H1 (cell line): ENCODE results near the gene RNASEH2A. TPM values are rescaled to one million over a fixed set of nuclear protein-coding genes. Genes with fewer than 3 reads are reported as not detected.

Experiments used
- BACH1 ChIP-seq: IDR thresholded peaks from 2 replicates; pipeline ENCODE4 v1.6.1; 2012; ENCODE audit warnings: low read length, improper control_type of control experiment
- BRCA1 ChIP-seq: IDR thresholded peaks from 2 replicates; pipeline ENCODE4 v1.6.1; 2012; ENCODE audit warnings: low read depth, low read length, improper control_type of control experiment
- CEBPB ChIP-seq: IDR thresholded peaks from 2 replicates; pipeline ENCODE4 v1.6.1; 2012; ENCODE audit warnings: low read depth, low read length
- CREB1 ChIP-seq: IDR thresholded peaks from 2 replicates; pipeline ENCODE4 v1.6.1; 2012; ENCODE audit warnings: inconsistent platforms
- EP300 ChIP-seq, 2 experiments: IDR thresholded peaks; 1 replicate in 1 of 2; 2 replicates in 1 of 2; pipeline ENCODE4 v1.6.1; 2011 to 2012; ENCODE audit warnings: low read depth in 2 of 2, low read length in 2 of 2, mild to moderate bottlenecking in 2 of 2, borderline replicate concordance in 1 of 2, inconsistent platforms in 1 of 2, moderate library complexity in 1 of 2
- EZH2 ChIP-seq: fragments of 200-600 bp; sonication (generic); IDR thresholded peaks from 2 replicates; pipeline ENCODE4 v1.7.1; 2012; ENCODE audit warnings: low read depth, mild to moderate bottlenecking, moderate library complexity, low read length, inconsistent platforms; ENCODE audit not compliant: severe bottlenecking
- JUN ChIP-seq: IDR thresholded peaks from 2 replicates; pipeline ENCODE4 v1.6.1; 2011; ENCODE audit warnings: low read depth, mild to moderate bottlenecking, improper control_type of control experiment, low read length
- RBBP5 ChIP-seq: IDR thresholded peaks from 2 replicates; pipeline ENCODE4 v1.7.1; 2012; ENCODE audit warnings: low read depth, mild to moderate bottlenecking, inconsistent platforms, low read length, moderate library complexity, borderline replicate concordance
- RFX5 ChIP-seq: IDR thresholded peaks from 2 replicates; pipeline ENCODE4 v1.6.1; 2011; ENCODE audit warnings: low read depth, low read length, improper control_type of control experiment, borderline replicate concordance
- RXRA ChIP-seq: IDR thresholded peaks from 2 replicates; pipeline ENCODE4 v1.6.1; 2011; ENCODE audit warnings: low read depth, mild to moderate bottlenecking, low read length, moderate library complexity; ENCODE audit not compliant: insufficient read depth
- SAP30 ChIP-seq: fragments of 300-600 bp; sonication (generic); IDR thresholded peaks from 2 replicates; pipeline ENCODE4 v1.7.1; 2012; ENCODE audit warnings: low read length, moderate library complexity, mild to moderate bottlenecking, inconsistent platforms; ENCODE audit not compliant: insufficient read depth, insufficient replicate concordance
- SIN3A ChIP-seq, 2 experiments: IDR thresholded peaks in 1 of 2; conservative IDR thresholded peaks in 1 of 2; 2 replicates each; pipeline ENCODE4 v1.6.1; 2011 to 2012; ENCODE audit warnings: low read length in 2 of 2, improper control_type of control experiment in 1 of 2, low read depth in 1 of 2, mild to moderate bottlenecking in 1 of 2
- SP4 ChIP-seq: IDR thresholded peaks from 2 replicates; pipeline ENCODE4 v1.6.1; 2012; ENCODE audit warnings: low read length, inconsistent platforms
- SUZ12 ChIP-seq: fragments of 200-600 bp; sonication (generic); IDR thresholded peaks from 2 replicates; pipeline ENCODE4 v1.6.1; 2012; ENCODE audit warnings: mild to moderate bottlenecking, inconsistent platforms, low read length, moderate library complexity, mixed read lengths
- TBP ChIP-seq: IDR thresholded peaks from 2 replicates; pipeline ENCODE4 v1.6.1; 2011; ENCODE audit warnings: low read depth, low read length, improper control_type of control experiment
- TCF12 ChIP-seq: IDR thresholded peaks from 2 replicates; pipeline ENCODE4 v1.6.1; 2011; ENCODE audit warnings: low read depth, mild to moderate bottlenecking, low read length
- TEAD4 ChIP-seq: IDR thresholded peaks from 2 replicates; pipeline ENCODE4 v1.6.1; 2012; ENCODE audit warnings: low read depth, low read length, inconsistent platforms, mixed read lengths
- YY1 ChIP-seq: IDR thresholded peaks from 2 replicates; pipeline ENCODE4 v1.6.1; 2011; ENCODE audit warnings: low read depth, mild to moderate bottlenecking, low read length
- polyA plus RNA-seq, 7 experiments: library from polyadenylated mRNA; depleted of rRNA in 3 of 7; stranded (reverse) in 5 of 7; unstranded in 2 of 7; fragments of >200 nt in 5 of 7; fragments of 200-250 nt in 2 of 7; gene quantifications; 1 replicate in 5 of 7; 2 replicates in 1 of 7; 4 replicates in 1 of 7; pipeline versions ENCODE4 v1.2.1 to v1.2.3, GENCODE V29; 2011 to 2013; ENCODE audit warnings: missing spikeins in 2 of 7, mixed read lengths in 2 of 7
- total RNA-seq: library from RNA; stranded (reverse); fragmentation: NEBNext Ultra II Directional; extraction: Animal tissue kit (Norgen Biotek cat#: 25700); gene quantifications from 2 replicates; pipeline ENCODE4 v1.2.1, GENCODE V29; 2021
- TF ChIP-seq, protein P1 (sequence below): IDR thresholded peaks from 2 replicates; pipeline ENCODE4 v1.6.1; 2012; ENCODE audit warnings: inconsistent platforms
- TF ChIP-seq, protein P2 (sequence below), 3 experiments: IDR thresholded peaks; 1 replicate in 2 of 3; 2 replicates in 1 of 3; pipeline versions ENCODE4 v1.5.1 to v1.6.1; 2011; ENCODE audit warnings: low read length in 3 of 3, mild to moderate bottlenecking in 3 of 3, inconsistent platforms in 2 of 3, low read depth in 1 of 3, moderate library complexity in 1 of 3; ENCODE audit not compliant: insufficient read depth in 1 of 3; ENCODE audit errors: control extremely low read depth in 1 of 3

The RNASEH2A gene
- total and polyA plus RNA-seq, 2 of the 8 experiments (the other 6 are each of a cell fraction or from before 2014, with no cell fraction given): 67.5 to 120 TPM

DNA sequence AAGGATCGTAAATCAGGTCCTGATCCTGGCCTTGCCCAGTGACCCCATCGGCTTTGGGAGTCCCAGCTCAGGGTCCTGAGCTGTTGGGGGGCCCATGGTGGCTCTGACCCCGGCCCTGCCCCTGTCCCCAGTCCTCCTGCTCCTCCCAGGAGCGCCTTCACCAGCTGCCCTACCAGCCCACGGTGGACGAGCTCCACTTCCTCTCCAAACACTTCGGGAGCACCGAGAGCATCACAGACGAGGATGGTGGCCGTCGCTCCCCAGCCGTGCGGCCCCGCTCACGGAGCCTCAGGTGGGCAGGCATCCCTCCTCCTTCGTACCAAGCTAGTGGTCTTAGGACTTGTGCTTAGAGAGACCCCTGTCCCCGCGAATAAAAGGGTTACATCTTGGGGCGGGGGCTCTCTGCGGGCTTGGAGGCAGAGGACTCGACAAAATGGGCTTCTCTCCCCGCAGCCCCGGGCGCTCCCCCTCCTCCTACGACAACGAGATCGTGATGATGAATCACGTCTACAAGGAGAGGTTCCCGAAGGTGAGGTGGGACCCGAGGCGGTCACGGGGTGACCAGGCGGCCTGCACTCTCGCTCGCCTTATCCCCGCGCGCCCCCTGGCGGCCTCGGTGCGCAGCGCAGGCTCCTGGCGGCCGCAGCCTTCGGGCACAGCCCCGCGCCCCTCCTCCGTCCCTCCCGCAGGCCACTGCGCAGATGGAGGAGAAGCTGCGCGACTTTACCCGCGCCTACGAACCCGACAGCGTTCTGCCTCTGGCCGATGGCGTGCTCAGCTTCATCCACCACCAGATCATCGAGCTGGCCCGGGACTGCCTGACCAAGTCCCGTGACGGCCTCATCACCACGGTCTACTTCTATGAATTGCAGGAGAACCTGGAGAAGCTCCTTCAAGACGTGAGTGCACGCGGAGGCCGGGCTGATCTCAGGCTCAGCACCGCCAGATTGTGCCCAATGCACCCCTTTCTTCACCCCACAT is 41.1 kb downstream of the RNASEH2A start (continued):
- TF ChIP-seq RFX5: no peak
- no peak for TF ChIP-seq EP300 (IDR thresholded peaks at IDR 0.05; ENCODE audit: borderline replicate concordance in 1 of 2, low read depth in 2 of 2, low read length in 2 of 2)
- no peak; a peak in 1 of 4 replicates for TF ChIP-seq SIN3A (conservative IDR thresholded peaks at IDR 0.05 in 1 of 2, IDR thresholded peaks at IDR 0.05 in 1 of 2; ENCODE audit: low read depth in 1 of 2, low read length in 2 of 2)
- TF ChIP-seq, protein P1, sequence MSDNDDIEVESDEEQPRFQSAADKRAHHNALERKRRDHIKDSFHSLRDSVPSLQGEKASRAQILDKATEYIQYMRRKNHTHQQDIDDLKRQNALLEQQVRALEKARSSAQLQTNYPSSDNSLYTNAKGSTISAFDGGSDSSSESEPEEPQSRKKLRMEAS: peak; percentile 76
- TF ChIP-seq RBBP5: 0 out of 2 replicates have a peak, but pooled peaks have one; percentile 18
- no peak for TF ChIP-seq BRCA1
- peak; percentile 58; the same call in 1 of the 2 replicates for TF ChIP-seq SP4
- no peak for TF ChIP-seq TBP
- TF ChIP-seq SAP30: no peak
- TF ChIP-seq EZH2: no peak
- peak; percentile 3; the same call in 1 of the 2 replicates for TF ChIP-seq TEAD4
- peak; percentile 78 for TF ChIP-seq CREB1
- TF ChIP-seq CEBPB: 0 out of 2 replicates have a peak, but pooled peaks have one; percentile 2
- TF ChIP-seq BACH1: no peak
- no peak for TF ChIP-seq RXRA
- TF ChIP-seq, protein P2, sequence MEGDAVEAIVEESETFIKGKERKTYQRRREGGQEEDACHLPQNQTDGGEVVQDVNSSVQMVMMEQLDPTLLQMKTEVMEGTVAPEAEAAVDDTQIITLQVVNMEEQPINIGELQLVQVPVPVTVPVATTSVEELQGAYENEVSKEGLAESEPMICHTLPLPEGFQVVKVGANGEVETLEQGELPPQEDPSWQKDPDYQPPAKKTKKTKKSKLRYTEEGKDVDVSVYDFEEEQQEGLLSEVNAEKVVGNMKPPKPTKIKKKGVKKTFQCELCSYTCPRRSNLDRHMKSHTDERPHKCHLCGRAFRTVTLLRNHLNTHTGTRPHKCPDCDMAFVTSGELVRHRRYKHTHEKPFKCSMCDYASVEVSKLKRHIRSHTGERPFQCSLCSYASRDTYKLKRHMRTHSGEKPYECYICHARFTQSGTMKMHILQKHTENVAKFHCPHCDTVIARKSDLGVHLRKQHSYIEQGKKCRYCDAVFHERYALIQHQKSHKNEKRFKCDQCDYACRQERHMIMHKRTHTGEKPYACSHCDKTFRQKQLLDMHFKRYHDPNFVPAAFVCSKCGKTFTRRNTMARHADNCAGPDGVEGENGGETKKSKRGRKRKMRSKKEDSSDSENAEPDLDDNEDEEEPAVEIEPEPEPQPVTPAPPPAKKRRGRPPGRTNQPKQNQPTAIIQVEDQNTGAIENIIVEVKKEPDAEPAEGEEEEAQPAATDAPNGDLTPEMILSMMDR (IDR thresholded peaks at IDR 0.05; ENCODE audit: control extremely low read depth in 1 of 3, insufficient read depth in 1 of 3, low read depth in 1 of 3, low read length in 3 of 3): peak; percentile 96 to 99 (median 99)
- TF ChIP-seq JUN: no peak
- TF ChIP-seq TCF12: no peak
- TF ChIP-seq SUZ12: no peak
- 0 out of 2 replicates have a peak, but pooled peaks have one; percentile 8 for TF ChIP-seq YY1
